ENCODE data around the gene LPP.

DNA sequence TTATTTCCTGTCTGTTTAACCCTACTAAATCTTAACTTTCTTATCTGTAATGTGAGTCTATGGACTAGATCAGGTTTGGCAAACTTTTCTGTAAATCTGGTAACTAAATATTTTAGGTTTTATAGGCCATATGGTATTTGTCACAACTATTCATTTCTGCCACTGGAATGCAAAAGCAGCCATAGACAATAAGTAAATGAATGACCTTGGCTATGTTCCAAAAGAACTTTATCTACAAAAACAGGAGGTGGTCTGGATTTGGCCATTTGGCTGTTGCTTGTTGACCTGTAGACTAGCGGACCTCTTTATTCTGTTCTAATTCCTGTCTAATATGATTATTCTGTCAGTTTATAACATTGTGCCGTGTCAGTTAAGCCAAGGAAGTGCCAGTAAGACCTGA lies 314.2 kb downstream of the LPP start:
- TF ChIP-seq, protein P1, sequence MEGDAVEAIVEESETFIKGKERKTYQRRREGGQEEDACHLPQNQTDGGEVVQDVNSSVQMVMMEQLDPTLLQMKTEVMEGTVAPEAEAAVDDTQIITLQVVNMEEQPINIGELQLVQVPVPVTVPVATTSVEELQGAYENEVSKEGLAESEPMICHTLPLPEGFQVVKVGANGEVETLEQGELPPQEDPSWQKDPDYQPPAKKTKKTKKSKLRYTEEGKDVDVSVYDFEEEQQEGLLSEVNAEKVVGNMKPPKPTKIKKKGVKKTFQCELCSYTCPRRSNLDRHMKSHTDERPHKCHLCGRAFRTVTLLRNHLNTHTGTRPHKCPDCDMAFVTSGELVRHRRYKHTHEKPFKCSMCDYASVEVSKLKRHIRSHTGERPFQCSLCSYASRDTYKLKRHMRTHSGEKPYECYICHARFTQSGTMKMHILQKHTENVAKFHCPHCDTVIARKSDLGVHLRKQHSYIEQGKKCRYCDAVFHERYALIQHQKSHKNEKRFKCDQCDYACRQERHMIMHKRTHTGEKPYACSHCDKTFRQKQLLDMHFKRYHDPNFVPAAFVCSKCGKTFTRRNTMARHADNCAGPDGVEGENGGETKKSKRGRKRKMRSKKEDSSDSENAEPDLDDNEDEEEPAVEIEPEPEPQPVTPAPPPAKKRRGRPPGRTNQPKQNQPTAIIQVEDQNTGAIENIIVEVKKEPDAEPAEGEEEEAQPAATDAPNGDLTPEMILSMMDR (IDR thresholded peaks at IDR 0.05 in 2 of 3, conservative IDR thresholded peaks at IDR 0.05 in 1 of 3; ENCODE audit: borderline replicate concordance in 1 of 3, insufficient read depth in 1 of 3, low read depth in 2 of 3, low read length in 2 of 3) = no peak
- TF ChIP-seq SIN3A (IDR thresholded peaks at IDR 0.05; ENCODE audit: low read depth) = no peak
- TF ChIP-seq, protein P2, sequence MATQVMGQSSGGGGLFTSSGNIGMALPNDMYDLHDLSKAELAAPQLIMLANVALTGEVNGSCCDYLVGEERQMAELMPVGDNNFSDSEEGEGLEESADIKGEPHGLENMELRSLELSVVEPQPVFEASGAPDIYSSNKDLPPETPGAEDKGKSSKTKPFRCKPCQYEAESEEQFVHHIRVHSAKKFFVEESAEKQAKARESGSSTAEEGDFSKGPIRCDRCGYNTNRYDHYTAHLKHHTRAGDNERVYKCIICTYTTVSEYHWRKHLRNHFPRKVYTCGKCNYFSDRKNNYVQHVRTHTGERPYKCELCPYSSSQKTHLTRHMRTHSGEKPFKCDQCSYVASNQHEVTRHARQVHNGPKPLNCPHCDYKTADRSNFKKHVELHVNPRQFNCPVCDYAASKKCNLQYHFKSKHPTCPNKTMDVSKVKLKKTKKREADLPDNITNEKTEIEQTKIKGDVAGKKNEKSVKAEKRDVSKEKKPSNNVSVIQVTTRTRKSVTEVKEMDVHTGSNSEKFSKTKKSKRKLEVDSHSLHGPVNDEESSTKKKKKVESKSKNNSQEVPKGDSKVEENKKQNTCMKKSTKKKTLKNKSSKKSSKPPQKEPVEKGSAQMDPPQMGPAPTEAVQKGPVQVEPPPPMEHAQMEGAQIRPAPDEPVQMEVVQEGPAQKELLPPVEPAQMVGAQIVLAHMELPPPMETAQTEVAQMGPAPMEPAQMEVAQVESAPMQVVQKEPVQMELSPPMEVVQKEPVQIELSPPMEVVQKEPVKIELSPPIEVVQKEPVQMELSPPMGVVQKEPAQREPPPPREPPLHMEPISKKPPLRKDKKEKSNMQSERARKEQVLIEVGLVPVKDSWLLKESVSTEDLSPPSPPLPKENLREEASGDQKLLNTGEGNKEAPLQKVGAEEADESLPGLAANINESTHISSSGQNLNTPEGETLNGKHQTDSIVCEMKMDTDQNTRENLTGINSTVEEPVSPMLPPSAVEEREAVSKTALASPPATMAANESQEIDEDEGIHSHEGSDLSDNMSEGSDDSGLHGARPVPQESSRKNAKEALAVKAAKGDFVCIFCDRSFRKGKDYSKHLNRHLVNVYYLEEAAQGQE (IDR thresholded peaks at IDR 0.05; ENCODE audit: low read depth) = no peak
- no peak for TF ChIP-seq POLR2A (IDR thresholded peaks at IDR 0.05; ENCODE audit: borderline replicate concordance, extremely low read depth, insufficient read depth, insufficient read length)
- TF ChIP-seq, protein P3, sequence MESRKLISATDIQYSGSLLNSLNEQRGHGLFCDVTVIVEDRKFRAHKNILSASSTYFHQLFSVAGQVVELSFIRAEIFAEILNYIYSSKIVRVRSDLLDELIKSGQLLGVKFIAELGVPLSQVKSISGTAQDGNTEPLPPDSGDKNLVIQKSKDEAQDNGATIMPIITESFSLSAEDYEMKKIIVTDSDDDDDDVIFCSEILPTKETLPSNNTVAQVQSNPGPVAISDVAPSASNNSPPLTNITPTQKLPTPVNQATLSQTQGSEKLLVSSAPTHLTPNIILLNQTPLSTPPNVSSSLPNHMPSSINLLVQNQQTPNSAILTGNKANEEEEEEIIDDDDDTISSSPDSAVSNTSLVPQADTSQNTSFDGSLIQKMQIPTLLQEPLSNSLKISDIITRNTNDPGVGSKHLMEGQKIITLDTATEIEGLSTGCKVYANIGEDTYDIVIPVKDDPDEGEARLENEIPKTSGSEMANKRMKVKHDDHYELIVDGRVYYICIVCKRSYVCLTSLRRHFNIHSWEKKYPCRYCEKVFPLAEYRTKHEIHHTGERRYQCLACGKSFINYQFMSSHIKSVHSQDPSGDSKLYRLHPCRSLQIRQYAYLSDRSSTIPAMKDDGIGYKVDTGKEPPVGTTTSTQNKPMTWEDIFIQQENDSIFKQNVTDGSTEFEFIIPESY (IDR thresholded peaks at IDR 0.05; ENCODE audit: extremely low read depth, insufficient replicate concordance, low read length) = no peak
- no peak for TF ChIP-seq ZNF274 (IDR thresholded peaks at IDR 0.05; ENCODE audit: low read depth, low read length)
- TF ChIP-seq SP1 (IDR thresholded peaks at IDR 0.05; ENCODE audit: low read depth) = no peak
